Measurements from ENCODE around the gene MYL11.

Gene MYL11

GRCh38 chr16:30399435-30400186 lies 25.0 kb downstream of the MYL11 start:
- Histone ChIP-seq H3K4me1 (ENCODE audit: control insufficient read depth in 1 of 2, insufficient read depth in 2 of 2, low read length in 2 of 2) (peaks cover 6 to 30% of the 10 kb centered on the region in 2 donors), H3K27ac (ENCODE audit: low read length) (peak overlapping the region; percentile 81), H3K27me3 (ENCODE audit: low read depth, low read length) (no peaks in the 10 kb centered on the region)

GRCh38 chr16:30401768-30402425 lies 27.3 kb downstream of the MYL11 start:
- no peaks in the 10 kb centered on the region for H3K9me3 ChIP-seq (ENCODE audit: control insufficient read depth in 1 of 2, low read length in 2 of 2)
- no peaks in the 10 kb centered on the region for H3K27me3 ChIP-seq (ENCODE audit: low read depth, low read length)
- peaks cover 6 to 18% of the 10 kb centered on the region in 2 donors for H3K4me1 ChIP-seq (ENCODE audit: control insufficient read depth in 1 of 2, insufficient read depth in 2 of 2, low read length in 2 of 2)
- H3K36me3 ChIP-seq (ENCODE audit: control insufficient read depth in 1 of 2, insufficient read depth in 2 of 2, low read length in 2 of 2) = peaks cover 0 to 15% of the 10 kb centered on the region in 2 donors
- no peak overlapping the region for H3K27ac ChIP-seq (ENCODE audit: low read length)
- H3K4me3 ChIP-seq (ENCODE audit: low read depth in 1 of 2, low read length in 2 of 2) = no peak overlapping the region

More at GRCh38 chr16:30399435-30400186, 25.0 kb downstream of the MYL11 start:
- Histone ChIP-seq H3K36me3 (ENCODE audit: control insufficient read depth in 1 of 2, insufficient read depth in 2 of 2, low read length in 2 of 2) (peaks cover 0 to 15% of the 10 kb centered on the region in 2 donors), H3K9me3 (ENCODE audit: control insufficient read depth in 1 of 2, low read length in 2 of 2) (no peaks in the 10 kb centered on the region), H3K4me3 (ENCODE audit: low read depth in 1 of 2, low read length in 2 of 2) (peak overlapping the region; percentile 67 to 81)

GRCh38 chr16:30406795-30407101 lies 32.1 kb downstream of the MYL11 start:
- peak overlapping the region; percentile 67 for H3K27ac ChIP-seq (ENCODE audit: low read length)
- H3K27me3 ChIP-seq (ENCODE audit: low read depth, low read length) = no peaks in the 10 kb centered on the region
- no peaks in the 10 kb centered on the region for H3K9me3 ChIP-seq (ENCODE audit: control insufficient read depth in 1 of 2, low read length in 2 of 2)
- peak overlapping the region; percentile 72 to 75 for H3K4me3 ChIP-seq (ENCODE audit: low read depth in 1 of 2, low read length in 2 of 2)
- peaks cover 14 to 20% of the 10 kb centered on the region in 2 donors for H3K4me1 ChIP-seq (ENCODE audit: control insufficient read depth in 1 of 2, insufficient read depth in 2 of 2, low read length in 2 of 2)
- peaks cover 6% of the 10 kb centered on the region in 2 donors for H3K36me3 ChIP-seq (ENCODE audit: control insufficient read depth in 1 of 2, insufficient read depth in 2 of 2, low read length in 2 of 2)

GRCh38 chr16:30407102-30407803 lies 32.7 kb downstream of the MYL11 start, which contains the start of gene ZNF771:
Gene ZNF771, plus strand, starts transcription at chr16:30407606. Its CDS starts 448 bp downstream, at chr16:30408054.
- Histone ChIP-seq H3K4me1 (ENCODE audit: control insufficient read depth in 1 of 2, insufficient read depth in 2 of 2, low read length in 2 of 2) (peaks cover 14 to 20% of the 10 kb centered on the region in 2 donors), H3K4me3 (ENCODE audit: low read depth in 1 of 2, low read length in 2 of 2) (peak within 1 kb of the TSS; percentile 72 to 75), H3K9me3 (ENCODE audit: control insufficient read depth in 1 of 2, low read length in 2 of 2) (no peaks in the 10 kb centered on the region), H3K36me3 (ENCODE audit: control insufficient read depth in 1 of 2, insufficient read depth in 2 of 2, low read length in 2 of 2) (peaks cover 9% of the 10 kb centered on the region in 2 donors), H3K27me3 (ENCODE audit: low read depth, low read length) (no peaks in the 10 kb centered on the region), H3K27ac (ENCODE audit: low read length) (peak within 1 kb of the TSS; percentile 67)

- no peaks in the 10 kb centered on the region for H3K27me3 ChIP-seq (ENCODE audit: low read depth, low read length)
- H3K36me3 ChIP-seq (ENCODE audit: control insufficient read depth in 1 of 2, insufficient read depth in 2 of 2, low read length in 2 of 2) = peaks cover 9% of the 10 kb centered on the region in 2 donors
- peak overlapping the region; percentile 72 to 75 for H3K4me3 ChIP-seq (ENCODE audit: low read depth in 1 of 2, low read length in 2 of 2)
- no peak overlapping the region for H3K27ac ChIP-seq (ENCODE audit: low read length)
- no peaks in the 10 kb centered on the region for H3K9me3 ChIP-seq (ENCODE audit: control insufficient read depth in 1 of 2, low read length in 2 of 2)
- peaks cover 14 to 20% of the 10 kb centered on the region in 2 donors for H3K4me1 ChIP-seq (ENCODE audit: control insufficient read depth in 1 of 2, insufficient read depth in 2 of 2, low read length in 2 of 2)
Measured at GRCh38 chr16:30407804-30408534, 33.4 kb downstream of the MYL11 start.

GRCh38 chr16:30409125-30410060 lies 34.8 kb downstream of the MYL11 start:
- H3K36me3 ChIP-seq (ENCODE audit: control insufficient read depth in 1 of 2, insufficient read depth in 2 of 2, low read length in 2 of 2) = peaks cover 9 to 13% of the 10 kb centered on the region in 2 donors
- H3K4me1 ChIP-seq (ENCODE audit: control insufficient read depth in 1 of 2, insufficient read depth in 2 of 2, low read length in 2 of 2) = peaks cover 14 to 20% of the 10 kb centered on the region in 2 donors
- H3K9me3 ChIP-seq (ENCODE audit: control insufficient read depth in 1 of 2, low read length in 2 of 2) = no peaks in the 10 kb centered on the region
- H3K27me3 ChIP-seq (ENCODE audit: low read depth, low read length) = no peaks in the 10 kb centered on the region
- H3K4me3 ChIP-seq (ENCODE audit: low read depth in 1 of 2, low read length in 2 of 2) = no peak overlapping the region
- H3K27ac ChIP-seq (ENCODE audit: low read length) = no peak overlapping the region

- no peak overlapping the region for H3K27ac ChIP-seq (ENCODE audit: low read length)
- H3K4me1 ChIP-seq (ENCODE audit: control insufficient read depth in 1 of 2, insufficient read depth in 2 of 2, low read length in 2 of 2) = peaks cover 10 to 19% of the 10 kb centered on the region in 2 donors
- H3K27me3 ChIP-seq (ENCODE audit: low read depth, low read length) = no peaks in the 10 kb centered on the region
- H3K4me3 ChIP-seq (ENCODE audit: low read depth in 1 of 2, low read length in 2 of 2) = no peak overlapping the region
- H3K9me3 ChIP-seq (ENCODE audit: control insufficient read depth in 1 of 2, low read length in 2 of 2) = no peaks in the 10 kb centered on the region
- H3K36me3 ChIP-seq (ENCODE audit: control insufficient read depth in 1 of 2, insufficient read depth in 2 of 2, low read length in 2 of 2) = peaks cover 9 to 14% of the 10 kb centered on the region in 2 donors
Measured at GRCh38 chr16:30413112-30413806, 38.7 kb downstream of the MYL11 start.

- H3K9me3 ChIP-seq (ENCODE audit: control insufficient read depth in 1 of 2, low read length in 2 of 2) = no peaks in the 10 kb centered on the region
- H3K27me3 ChIP-seq (ENCODE audit: low read depth, low read length) = no peaks in the 10 kb centered on the region
- no peak overlapping the region for H3K4me3 ChIP-seq (ENCODE audit: low read depth in 1 of 2, low read length in 2 of 2)
- peaks cover 9 to 14% of the 10 kb centered on the region in 2 donors for H3K36me3 ChIP-seq (ENCODE audit: control insufficient read depth in 1 of 2, insufficient read depth in 2 of 2, low read length in 2 of 2)
- peaks cover 7 to 13% of the 10 kb centered on the region in 2 donors for H3K4me1 ChIP-seq (ENCODE audit: control insufficient read depth in 1 of 2, insufficient read depth in 2 of 2, low read length in 2 of 2)
- no peak overlapping the region for H3K27ac ChIP-seq (ENCODE audit: low read length)
Measured at GRCh38 chr16:30414159-30414558, 39.6 kb downstream of the MYL11 start.

GRCh38 chr16:30416047-30416603 lies 41.5 kb downstream of the MYL11 start:
- H3K4me3 ChIP-seq (ENCODE audit: low read depth in 1 of 2, low read length in 2 of 2) = no peak overlapping the region
- no peaks in the 10 kb centered on the region for H3K9me3 ChIP-seq (ENCODE audit: control insufficient read depth in 1 of 2, low read length in 2 of 2)
- H3K27me3 ChIP-seq (ENCODE audit: low read depth, low read length) = no peaks in the 10 kb centered on the region
- no peak overlapping the region for H3K27ac ChIP-seq (ENCODE audit: low read length)
- peaks cover 8 to 20% of the 10 kb centered on the region in 2 donors for H3K36me3 ChIP-seq (ENCODE audit: control insufficient read depth in 1 of 2, insufficient read depth in 2 of 2, low read length in 2 of 2)
- H3K4me1 ChIP-seq (ENCODE audit: control insufficient read depth in 1 of 2, insufficient read depth in 2 of 2, low read length in 2 of 2) = peaks cover 0 to 5% of the 10 kb centered on the region in 2 donors

All from muscle layer of duodenum (tissue), 2 donors.